PC-3 (cell line): ENCODE data around the gene CSMD2. TPM values are rescaled to one million over a fixed set of nuclear protein-coding genes. Genes with fewer than 3 reads are reported as not detected.

ENCODE experiments used
- ATAC-seq: fragments of 200-7000 bp; cut with Tn5 transposase; 2 replicates; pipeline ENCODE4 v1.9.1; 2020; ENCODE audit warnings: mild to moderate bottlenecking, moderate library complexity
- BruUV-seq: library from RNA; stranded (reverse); fragments of 400-500 nt; replicated peaks from 2 replicates; lab custom pipeline; 2021; lab: Mats Ljungman, UMichigan
- CTCF ChIA-PET: fragments of 300-600 bp; sonication (Branson Sonifier 250); formaldehyde crosslinking; loops from one replicate; lab custom pipeline; 2022; ENCODE audit warnings: antibody characterized with exemption; lab: Charles Lee
- POLR2A ChIA-PET: fragments of 300-600 bp; sonication (Branson Sonifier 250); formaldehyde crosslinking; loops from one replicate; lab custom pipeline; 2022; ENCODE audit warnings: antibody characterized with exemption; ENCODE audit not compliant: unreplicated experiment; lab: Charles Lee
- DNase-seq: peaks from one replicate; pipeline ENCODE4 v3.0.0-alpha.2; 2015
- H2AFZ ChIP-seq: fragments of 300-600 bp; sonication (generic); 2 replicates; pipeline ENCODE4 v1.6.0; 2016; ENCODE audit warnings: antibody characterized with exemption, low read length
- H3F3A ChIP-seq: fragments of 300-600 bp; sonication (generic); one replicate; pipeline ENCODE4 v1.6.0; 2017; ENCODE audit warnings: antibody characterized with exemption, low read length, control low read depth, mild to moderate bottlenecking; ENCODE audit not compliant: unreplicated experiment
- H3K27ac ChIP-seq: fragments of 300-600 bp; sonication (generic); 2 replicates; pipeline ENCODE4 v1.5.1; 2016; ENCODE audit warnings: mild to moderate bottlenecking, low read length
- H3K27me3 ChIP-seq: fragments of 300-600 bp; sonication (generic); 2 replicates; pipeline ENCODE4 v1.6.1; 2016; ENCODE audit warnings: low read length, mixed read lengths
- H3K36me3 ChIP-seq: fragments of 300-600 bp; sonication (generic); 2 replicates; pipeline ENCODE4 v1.6.1; 2016; ENCODE audit warnings: low read depth, mixed run types, low read length, mixed read lengths
- H3K4me1 ChIP-seq: fragments of 300-600 bp; sonication (generic); 2 replicates; pipeline ENCODE4 v1.5.1; 2016; ENCODE audit warnings: low read length; ENCODE audit not compliant: insufficient read depth
- H3K4me2 ChIP-seq: fragments of 300-600 bp; sonication (generic); 2 replicates; pipeline ENCODE4 v1.6.0; 2016; ENCODE audit warnings: low read length
- H3K4me3 ChIP-seq: fragments of 300-600 bp; sonication (generic); 2 replicates; pipeline ENCODE4 v1.5.1; 2016; ENCODE audit warnings: mild to moderate bottlenecking, low read length, mixed read lengths
- H3K79me2 ChIP-seq: fragments of 300-600 bp; sonication (generic); 2 replicates; pipeline ENCODE4 v1.6.1; 2017; ENCODE audit warnings: low read length, mixed read lengths
- H3K9ac ChIP-seq: fragments of 300-600 bp; sonication (generic); 2 replicates; pipeline ENCODE4 v1.6.0; 2016; ENCODE audit warnings: mild to moderate bottlenecking, low read length
- H3K9me2 ChIP-seq: fragments of 300-600 bp; sonication (generic); replicated peaks from 2 replicates; pipeline ENCODE4 v1.6.1; 2016; ENCODE audit warnings: mixed run types, low read length, mixed read lengths
- H3K9me3 ChIP-seq: fragments of 300-600 bp; sonication (generic); 2 replicates; pipeline ENCODE4 v1.6.1; 2016; ENCODE audit warnings: low read length, mixed read lengths
- H4K20me1 ChIP-seq: fragments of 300-600 bp; sonication (generic); 2 replicates; pipeline ENCODE4 v1.6.1; 2016; ENCODE audit warnings: low read length, mixed read lengths
- CTCF ChIP-seq: fragments of 300-600 bp; sonication (generic); conservative IDR thresholded peaks from 2 replicates; pipeline ENCODE4 v1.5.1; 2017; ENCODE audit warnings: antibody characterized with exemption, low read depth, mild to moderate bottlenecking, low read length
- EZH2 ChIP-seq: fragments of 300-600 bp; sonication (generic); IDR thresholded peaks from one replicate; pipeline ENCODE4 v1.6.1; 2017; ENCODE audit warnings: antibody characterized with exemption, mild to moderate bottlenecking, low read length; ENCODE audit not compliant: unreplicated experiment
- EZH2phosphoT487 ChIP-seq: fragments of 300-600 bp; sonication (generic); IDR thresholded peaks from 2 replicates; pipeline ENCODE4 v1.6.1; 2018; ENCODE audit warnings: mild to moderate bottlenecking, antibody characterized with exemption, low read length, borderline replicate concordance
- intact Hi-C: fragments of 100-400 bp; cut with micrococcal nuclease; formaldehyde crosslinking; loops from 2 replicates; pipeline ENCODE4 v1.9.0; 2023
- total RNA-seq: library from RNA; depleted of rRNA; stranded (reverse); fragments of >200 nt; gene quantifications from 2 replicates; pipeline ENCODE4 v1.2.3, GENCODE V29; 2014

CSMD2 gene
- total RNA-seq, 1 experiment from 2014 or later, result not detected

GRCh38 chr1:33488624-33489023 is 676.4 kb downstream of the CSMD2 start:
- DNase-seq, result no peak
- no peaks in the 10 kb centered on the region for H4K20me1 ChIP-seq
- TF ChIP-seq EZH2phosphoT487 (no peak), CTCF (no peak), EZH2 (no peak)
- no peaks in the 10 kb centered on the region for H3F3A ChIP-seq
- intact Hi-C loops, result no loop called here
- H3K27ac ChIP-seq, result no peak overlapping the region
- H3K9me3 ChIP-seq, result no peaks in the 10 kb centered on the region
- CTCF ChIA-PET, result no interaction called here
- BruUV-seq, result no TSS peak
- no peak overlapping the region for H3K9ac ChIP-seq
- peaks cover 6% of the 10 kb centered on the region for H3K27me3 ChIP-seq
- H3K36me3 ChIP-seq, result no peaks in the 10 kb centered on the region
- no peak overlapping the region for H3K4me3 ChIP-seq
- H3K79me2 ChIP-seq, result no peaks in the 10 kb centered on the region
- H3K9me2 ChIP-seq, result no peaks in the 10 kb centered on the region
- H3K4me2 ChIP-seq, result no peak overlapping the region
- POLR2A ChIA-PET, result interaction anchor here (0.7 kb wide), 1 partner anchor 193 kb away, joined by 3 read pairs; no protein-coding TSS in a partner anchor
- no peaks in the 10 kb centered on the region for H3K4me1 ChIP-seq
- no peak for ATAC-seq
- no peak overlapping the region for H2AFZ ChIP-seq

GRCh38 chr1:33482412-33482811 is 682.6 kb downstream of the CSMD2 start:
- POLR2A ChIA-PET, result no interaction called here
- CTCF ChIA-PET, result no interaction called here
- no peak overlapping the region for H3K4me3 ChIP-seq
- no peaks in the 10 kb centered on the region for H3K36me3 ChIP-seq
- DNase-seq (no peak), ATAC-seq (no peak)
- no peaks in the 10 kb centered on the region for H3F3A ChIP-seq
- peaks cover 35% of the 10 kb centered on the region for H3K27me3 ChIP-seq
- H3K4me1 ChIP-seq, result no peaks in the 10 kb centered on the region
- no peak overlapping the region for H2AFZ ChIP-seq
- TF ChIP-seq EZH2phosphoT487 (no peak), CTCF (no peak), EZH2 (no peak)
- H3K9ac ChIP-seq, result no peak overlapping the region
- intact Hi-C loops, result no loop called here
- no peak overlapping the region for H3K27ac ChIP-seq
- no peaks in the 10 kb centered on the region for H3K9me2 ChIP-seq
- BruUV-seq, result no TSS peak
- H3K9me3 ChIP-seq, result no peaks in the 10 kb centered on the region
- no peaks in the 10 kb centered on the region for H3K79me2 ChIP-seq
- no peak overlapping the region for H3K4me2 ChIP-seq
- H4K20me1 ChIP-seq, result no peaks in the 10 kb centered on the region

- ChIA-PET CTCF (no interaction called here), POLR2A (no interaction called here)
- ATAC-seq, result no peak
- Histone ChIP-seq H3K27me3 (peaks cover 25% of the 10 kb centered on the region), H3K4me1 (no peaks in the 10 kb centered on the region), H3K9ac (no peak overlapping the region), H3K27ac (no peak overlapping the region), H3K4me2 (no peak overlapping the region), H3F3A (no peaks in the 10 kb centered on the region), H3K36me3 (no peaks in the 10 kb centered on the region), H4K20me1 (no peaks in the 10 kb centered on the region), H2AFZ (no peak overlapping the region), H3K79me2 (no peaks in the 10 kb centered on the region), H3K4me3 (no peak overlapping the region), H3K9me2 (no peaks in the 10 kb centered on the region), H3K9me3 (no peaks in the 10 kb centered on the region)
- no TSS peak for BruUV-seq
- intact Hi-C loops, result no loop called here
- TF ChIP-seq EZH2phosphoT487 (no peak), EZH2 (no peak), CTCF (no peak)
- DNase-seq, result no peak
Observed at GRCh38 chr1:33477451-33477850, 687.6 kb downstream of the CSMD2 start.
